ENCODE measurements around the gene KLHL22.

- TF ChIP-seq, protein P1, sequence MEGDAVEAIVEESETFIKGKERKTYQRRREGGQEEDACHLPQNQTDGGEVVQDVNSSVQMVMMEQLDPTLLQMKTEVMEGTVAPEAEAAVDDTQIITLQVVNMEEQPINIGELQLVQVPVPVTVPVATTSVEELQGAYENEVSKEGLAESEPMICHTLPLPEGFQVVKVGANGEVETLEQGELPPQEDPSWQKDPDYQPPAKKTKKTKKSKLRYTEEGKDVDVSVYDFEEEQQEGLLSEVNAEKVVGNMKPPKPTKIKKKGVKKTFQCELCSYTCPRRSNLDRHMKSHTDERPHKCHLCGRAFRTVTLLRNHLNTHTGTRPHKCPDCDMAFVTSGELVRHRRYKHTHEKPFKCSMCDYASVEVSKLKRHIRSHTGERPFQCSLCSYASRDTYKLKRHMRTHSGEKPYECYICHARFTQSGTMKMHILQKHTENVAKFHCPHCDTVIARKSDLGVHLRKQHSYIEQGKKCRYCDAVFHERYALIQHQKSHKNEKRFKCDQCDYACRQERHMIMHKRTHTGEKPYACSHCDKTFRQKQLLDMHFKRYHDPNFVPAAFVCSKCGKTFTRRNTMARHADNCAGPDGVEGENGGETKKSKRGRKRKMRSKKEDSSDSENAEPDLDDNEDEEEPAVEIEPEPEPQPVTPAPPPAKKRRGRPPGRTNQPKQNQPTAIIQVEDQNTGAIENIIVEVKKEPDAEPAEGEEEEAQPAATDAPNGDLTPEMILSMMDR (IDR thresholded peaks at IDR 0.05 in 4 of 5, conservative IDR thresholded peaks at IDR 0.05 in 1 of 5) = no peak
- TF ChIP-seq POLR2A (IDR thresholded peaks at IDR 0.05) = no peak
Measured at GRCh38 chr22:20522134-20523004, 26.8 kb upstream of the KLHL22 start.

All from gastrocnemius medialis (tissue), 4 donors.